WERI-Rb-1 (cell line): ENCODE results near the gene ACTN1.

Source experiments
- DNase-seq: peaks from one replicate; pipeline ENCODE4 v3.0.0-alpha.2; 2020
- H3K27ac ChIP-seq: fragments of 250-450 bp; sonication (Bioruptor Pico); 2 replicates; pipeline ENCODE4 v1.5.1; 2020; ENCODE audit warnings: mild to moderate bottlenecking, moderate library complexity
- H3K27me3 ChIP-seq: fragments of 250-450 bp; sonication (Bioruptor Pico); 2 replicates; pipeline ENCODE4 v1.5.1; 2021; ENCODE audit warnings: mild to moderate bottlenecking, low read depth, moderate library complexity; ENCODE audit not compliant: insufficient read depth, severe bottlenecking
- H3K36me3 ChIP-seq: fragments of 250-450 bp; sonication (Bioruptor Pico); 2 replicates; pipeline ENCODE4 v1.5.1; 2020; ENCODE audit warnings: mild to moderate bottlenecking, moderate library complexity
- H3K4me3 ChIP-seq: 2 replicates; pipeline ENCODE4 v1.5.1; 2011; ENCODE audit warnings: low read depth, mild to moderate bottlenecking, control low read depth, low read length
- H3K9me3 ChIP-seq: fragments of 250-450 bp; sonication (Bioruptor Pico); 2 replicates; pipeline ENCODE4 v1.5.1; 2021; ENCODE audit warnings: mild to moderate bottlenecking, moderate library complexity; ENCODE audit not compliant: severe bottlenecking
- TF ChIP-seq, protein P1 (sequence below): IDR thresholded peaks from 2 replicates; pipeline ENCODE4 v1.5.1; 2011; ENCODE audit warnings: low read depth, mild to moderate bottlenecking, control low read depth, inconsistent platforms, low read length

Gene ACTN1

GRCh38 chr14:68928770-68929550, 50.1 kb downstream of the ACTN1 start:
- no peaks in the 10 kb centered on the region for H3K27me3 ChIP-seq
- no peak for DNase-seq
- H3K4me3 ChIP-seq, result no peak overlapping the region
- no peak overlapping the region for H3K27ac ChIP-seq
- no peaks in the 10 kb centered on the region for H3K9me3 ChIP-seq
- H3K36me3 ChIP-seq, result no peaks in the 10 kb centered on the region; the same call in 1 of the 2 replicates
- TF ChIP-seq, protein P1, sequence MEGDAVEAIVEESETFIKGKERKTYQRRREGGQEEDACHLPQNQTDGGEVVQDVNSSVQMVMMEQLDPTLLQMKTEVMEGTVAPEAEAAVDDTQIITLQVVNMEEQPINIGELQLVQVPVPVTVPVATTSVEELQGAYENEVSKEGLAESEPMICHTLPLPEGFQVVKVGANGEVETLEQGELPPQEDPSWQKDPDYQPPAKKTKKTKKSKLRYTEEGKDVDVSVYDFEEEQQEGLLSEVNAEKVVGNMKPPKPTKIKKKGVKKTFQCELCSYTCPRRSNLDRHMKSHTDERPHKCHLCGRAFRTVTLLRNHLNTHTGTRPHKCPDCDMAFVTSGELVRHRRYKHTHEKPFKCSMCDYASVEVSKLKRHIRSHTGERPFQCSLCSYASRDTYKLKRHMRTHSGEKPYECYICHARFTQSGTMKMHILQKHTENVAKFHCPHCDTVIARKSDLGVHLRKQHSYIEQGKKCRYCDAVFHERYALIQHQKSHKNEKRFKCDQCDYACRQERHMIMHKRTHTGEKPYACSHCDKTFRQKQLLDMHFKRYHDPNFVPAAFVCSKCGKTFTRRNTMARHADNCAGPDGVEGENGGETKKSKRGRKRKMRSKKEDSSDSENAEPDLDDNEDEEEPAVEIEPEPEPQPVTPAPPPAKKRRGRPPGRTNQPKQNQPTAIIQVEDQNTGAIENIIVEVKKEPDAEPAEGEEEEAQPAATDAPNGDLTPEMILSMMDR, result no peak

- Histone ChIP-seq H3K36me3 (no peaks in the 10 kb centered on the region; the same call in 1 of the 2 replicates), H3K27ac (no peak overlapping the region), H3K27me3 (no peaks in the 10 kb centered on the region), H3K9me3 (no peaks in the 10 kb centered on the region), H3K4me3 (no peak overlapping the region)
- DNase-seq, result no peak
- TF ChIP-seq, protein P1, result no peak
Measured at GRCh38 chr14:68927956-68928675, 51.0 kb downstream of the ACTN1 start.

DNA sequence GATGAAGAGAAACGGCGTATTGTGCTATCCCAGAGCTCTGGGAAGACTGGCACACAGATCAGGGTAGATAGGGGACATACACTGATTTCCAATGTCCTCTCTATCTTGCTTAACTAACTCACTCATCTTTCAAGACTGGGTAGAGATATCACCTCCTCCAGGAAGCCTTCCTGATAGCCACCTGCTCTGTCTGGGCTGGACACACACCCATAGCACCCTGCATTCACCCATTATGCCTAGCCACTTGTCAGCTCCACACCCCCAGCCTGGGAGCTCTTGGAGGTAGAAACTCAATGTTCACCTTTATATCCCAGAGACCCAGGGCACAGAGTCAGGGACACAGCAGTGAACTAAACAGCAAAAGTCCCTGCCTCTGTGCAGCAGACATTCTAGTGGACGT, 52.0 kb downstream of the ACTN1 start:
- DNase-seq, result no peak
- no peaks in the 10 kb centered on the region for H3K27me3 ChIP-seq
- H3K27ac ChIP-seq, result no peak overlapping the region
- no peak overlapping the region for H3K4me3 ChIP-seq
- H3K9me3 ChIP-seq, result no peaks in the 10 kb centered on the region
- H3K36me3 ChIP-seq, result no peaks in the 10 kb centered on the region; the same call in 1 of the 2 replicates
- TF ChIP-seq, protein P1, result no peak

DNA sequence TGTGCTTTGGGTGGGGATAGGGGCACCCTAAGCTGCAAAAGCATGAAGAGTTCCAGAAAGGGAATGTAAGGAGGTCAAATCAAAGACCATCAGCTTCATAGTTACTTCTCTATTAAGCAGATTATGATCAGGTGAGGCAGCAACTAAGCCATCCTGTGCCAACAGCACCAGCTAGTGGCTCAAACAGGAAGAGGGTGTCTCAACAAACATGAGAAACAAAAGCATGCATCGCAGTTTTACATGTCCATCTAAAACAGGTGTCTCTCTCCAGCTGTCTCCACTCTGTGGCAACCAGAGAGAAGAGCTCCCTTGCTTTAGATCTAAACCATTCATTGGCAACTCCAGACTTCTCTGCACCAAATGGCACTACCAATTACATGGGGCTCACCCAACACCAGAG, 52.9 kb downstream of the ACTN1 start:
- Histone ChIP-seq H3K36me3 (no peaks in the 10 kb centered on the region; the same call in 1 of the 2 replicates), H3K27ac (no peak overlapping the region), H3K4me3 (no peak overlapping the region), H3K27me3 (no peaks in the 10 kb centered on the region), H3K9me3 (no peaks in the 10 kb centered on the region)
- no peak for DNase-seq
- TF ChIP-seq, protein P1, result peak; percentile 83

- H3K36me3 ChIP-seq, result no peaks in the 10 kb centered on the region; the same call in none of the 2 replicates
- H3K4me3 ChIP-seq, result no peak overlapping the region
- no peaks in the 10 kb centered on the region for H3K27me3 ChIP-seq
- no peak for DNase-seq
- no peak overlapping the region for H3K27ac ChIP-seq
- TF ChIP-seq, protein P1, result no peak
- no peaks in the 10 kb centered on the region for H3K9me3 ChIP-seq
Measured at GRCh38 chr14:68925373-68925772, 53.7 kb downstream of the ACTN1 start.
